Spinal cord (tissue), 10 donors: ENCODE data around the gene HDAC9. TPM values are rescaled to one million over a fixed set of nuclear protein-coding genes. Genes with fewer than 3 reads are reported as not detected.
A peak's percentile ranks its signal among the peaks of the same experiment; 100 is the strongest.

Experiments used
- DNase-seq, 6 donors: peaks; one replicate each; pipeline versions ENCODE4 v3.0.0 to v3.0.0-alpha.2; 2013 to 2015; ENCODE audit warnings: low spot score in 6 of 6, low read depth in 4 of 6
- H3K27ac ChIP-seq: one replicate; pipeline ENCODE4 v1.5.1; 2013; ENCODE audit warnings: low read depth, low read length, control low read depth
- H3K27me3 ChIP-seq: one replicate; pipeline ENCODE4 v1.6.1; 2013; ENCODE audit warnings: low read length; ENCODE audit not compliant: control insufficient read depth, insufficient read depth
- H3K36me3 ChIP-seq: one replicate; pipeline ENCODE4 v1.6.1; 2013; ENCODE audit warnings: low read length; ENCODE audit not compliant: control insufficient read depth, insufficient read depth
- H3K4me1 ChIP-seq: one replicate; pipeline ENCODE4 v1.6.1; 2013; ENCODE audit warnings: low read length; ENCODE audit not compliant: control insufficient read depth, insufficient read depth
- H3K4me3 ChIP-seq: one replicate; pipeline ENCODE4 v1.5.1; 2013; ENCODE audit warnings: low read depth, low read length, control low read depth
- H3K9me3 ChIP-seq: one replicate; pipeline ENCODE4 v1.6.1; 2013; ENCODE audit warnings: low read length; ENCODE audit not compliant: control insufficient read depth, insufficient read depth
- WGBS: methylation state at CpG from one replicate; pipeline ENCODE4 v1.1.5; 2013; ENCODE audit warnings: missing lambda C conversion rate; ENCODE audit not compliant: insufficient coverage; 5-methylcytosine and 5-hydroxymethylcytosine counted together
- polyA plus RNA-seq, 2 donors: library from polyadenylated mRNA; unstranded; fragments of 120-200 nt; gene quantifications; one replicate each; pipeline ENCODE4 v1.2.1, GENCODE V29; 2013; ENCODE audit not compliant: insufficient read length in 2 of 2
- total RNA-seq, 2 donors: library from RNA; depleted of rRNA in 1 of 2; stranded (reverse); fragments of 120-200 nt in 1 of 2; fragments of >200 nt in 1 of 2; gene quantifications; one replicate each; pipeline versions ENCODE4 v1.2.3 to v1.2.4, GENCODE V29; 2013 to 2014
- donor health status: healthy.

Gene HDAC9
- total and polyA plus RNA-seq, 4 donors = 21.4 to 58.5 (median 29.3) TPM

DNA sequence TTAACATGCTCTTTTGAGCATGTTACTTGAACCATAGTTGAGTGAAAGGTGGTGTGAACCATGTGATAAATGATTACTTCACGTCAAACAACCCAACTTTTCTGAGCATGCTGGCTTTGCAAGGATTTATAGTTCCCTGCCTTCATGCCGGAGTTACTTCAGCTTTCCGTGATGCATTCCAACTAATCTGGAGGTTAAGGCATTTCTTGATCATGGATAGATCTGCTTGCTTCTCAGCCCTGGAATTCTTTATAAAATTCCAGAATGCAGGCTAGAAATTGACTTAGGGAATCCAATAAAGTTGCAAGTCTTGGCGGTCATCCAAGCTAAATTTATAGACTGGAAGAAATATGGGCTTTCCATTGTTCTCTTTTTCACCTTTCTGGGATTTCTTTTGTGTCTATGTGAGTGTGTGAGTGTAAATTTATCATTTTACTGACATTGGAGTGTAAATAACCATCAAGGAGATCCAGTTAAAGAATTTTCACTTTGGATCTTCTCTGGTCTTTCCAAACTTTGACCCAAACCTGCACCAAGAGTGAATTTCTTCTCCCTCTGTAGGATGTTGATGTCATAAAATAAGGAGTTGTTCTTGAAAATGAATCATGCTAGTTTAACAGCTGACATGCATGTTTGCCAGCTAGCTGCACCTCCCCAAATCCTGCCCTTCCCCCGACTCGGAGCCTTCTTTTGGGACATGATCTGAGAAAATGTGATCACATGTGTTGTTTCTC, 332.9 kb downstream of the HDAC9 start:
- Histone ChIP-seq H3K36me3 (no peaks in the 10 kb centered on the region), H3K27ac (no peak overlapping the region), H3K9me3 (no peaks in the 10 kb centered on the region), H3K4me1 (no peaks in the 10 kb centered on the region), H3K27me3 (no peaks in the 10 kb centered on the region), H3K4me3 (no peak overlapping the region)
- 59% methylated on average over 3 of the region's 6 CpGs for WGBS
- no peak for DNase-seq

DNA sequence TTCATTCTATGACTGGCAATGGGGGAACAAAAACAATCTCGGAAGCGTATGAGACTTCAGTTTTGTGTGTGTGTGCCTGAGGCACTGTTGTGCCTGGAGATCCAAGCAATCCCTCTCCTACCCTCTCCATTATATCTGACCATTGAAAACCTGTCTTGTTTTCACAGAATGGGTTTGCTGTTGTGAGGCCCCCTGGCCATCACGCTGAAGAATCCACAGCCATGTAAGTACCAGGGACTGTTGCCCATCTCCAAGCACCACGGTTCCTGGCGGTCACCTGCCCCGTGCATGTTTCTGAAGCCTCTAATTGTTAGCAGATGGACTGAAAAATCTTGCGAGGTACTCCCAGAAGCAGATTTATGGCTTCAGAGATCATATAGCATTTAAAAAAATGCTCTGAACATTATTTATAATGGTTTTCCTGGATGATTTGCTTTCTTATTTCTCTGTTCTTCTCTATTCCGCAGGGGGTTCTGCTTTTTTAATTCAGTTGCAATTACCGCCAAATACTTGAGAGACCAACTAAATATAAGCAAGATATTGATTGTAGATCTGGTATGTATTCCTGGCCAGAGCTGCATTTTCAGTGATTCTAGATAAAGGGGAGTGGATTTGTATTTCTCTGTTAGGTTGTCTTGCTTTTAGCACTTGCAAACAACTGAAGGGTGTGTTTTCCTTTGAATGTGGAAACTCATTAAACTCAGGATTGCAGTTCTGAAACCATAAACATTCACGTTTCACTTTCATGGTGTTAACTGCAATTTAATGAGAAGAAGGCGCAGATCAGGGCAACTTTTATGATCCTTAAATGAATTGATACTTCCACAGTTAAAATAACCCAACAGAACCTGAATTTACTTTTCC, 333.7 kb downstream of the HDAC9 start:
- 56% methylated on average over 4 of the region's 11 CpGs for WGBS
- Histone ChIP-seq H3K9me3 (no peaks in the 10 kb centered on the region), H3K36me3 (no peaks in the 10 kb centered on the region), H3K4me3 (no peak overlapping the region), H3K27ac (no peak overlapping the region), H3K4me1 (no peaks in the 10 kb centered on the region), H3K27me3 (no peaks in the 10 kb centered on the region)
- peak in 1 of 6 donors; percentile 60 for DNase-seq

DNA sequence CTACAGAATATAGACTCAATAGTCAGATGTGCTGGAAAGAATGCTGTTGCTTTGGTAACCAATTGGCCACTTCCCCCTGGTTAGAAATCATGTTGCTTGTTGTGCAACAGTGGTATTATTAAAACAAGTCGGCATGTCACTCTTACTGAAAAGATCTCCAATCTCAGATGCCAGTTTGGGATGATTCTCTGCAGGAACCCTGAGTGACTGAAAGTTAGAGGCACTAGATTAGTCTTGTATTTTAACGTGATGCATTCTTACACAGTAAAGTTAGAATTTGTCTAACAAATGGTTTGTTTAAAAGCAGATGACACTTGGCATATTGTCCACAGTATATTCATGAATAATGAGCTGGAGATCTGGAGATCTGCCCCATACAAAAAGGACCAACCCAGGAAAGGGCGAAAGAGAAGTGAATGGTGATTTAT, 334.3 kb downstream of the HDAC9 start:
- no peaks in the 10 kb centered on the region for H3K36me3 ChIP-seq
- H3K9me3 ChIP-seq = no peaks in the 10 kb centered on the region
- DNase-seq = peak in 1 of 6 donors; percentile 9
- H3K27me3 ChIP-seq = no peaks in the 10 kb centered on the region
- no peak overlapping the region for H3K27ac ChIP-seq
- 60% methylated on average over 1 of the region's 3 CpGs for WGBS
- no peak overlapping the region for H3K4me3 ChIP-seq
- no peaks in the 10 kb centered on the region for H3K4me1 ChIP-seq

DNA sequence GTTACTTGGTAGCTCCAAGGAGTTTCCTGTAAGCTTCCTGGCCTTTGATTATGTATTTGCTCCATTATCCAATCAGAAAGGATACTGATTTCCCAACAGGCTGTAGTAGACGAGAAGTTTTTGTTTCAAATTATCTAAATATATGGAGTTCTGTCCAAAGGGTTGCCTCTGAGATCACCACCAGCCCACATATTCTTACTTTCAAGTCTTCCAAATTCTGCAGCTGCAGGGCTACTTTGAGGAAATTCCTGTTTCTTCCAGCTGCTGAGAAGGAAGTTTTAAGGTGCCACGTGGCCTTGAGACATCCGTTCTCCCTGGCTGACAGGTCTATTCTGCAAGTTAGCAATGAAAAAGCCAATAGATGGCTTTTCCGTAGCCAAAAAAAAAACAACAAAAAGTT, 335.9 kb downstream of the HDAC9 start:
- WGBS = 80% methylated on average over 1 of the region's 4 CpGs
- Histone ChIP-seq H3K4me1 (no peaks in the 10 kb centered on the region), H3K27me3 (no peaks in the 10 kb centered on the region), H3K27ac (no peak overlapping the region), H3K36me3 (no peaks in the 10 kb centered on the region), H3K9me3 (no peaks in the 10 kb centered on the region), H3K4me3 (no peak overlapping the region)
- DNase-seq = no peak

DNA sequence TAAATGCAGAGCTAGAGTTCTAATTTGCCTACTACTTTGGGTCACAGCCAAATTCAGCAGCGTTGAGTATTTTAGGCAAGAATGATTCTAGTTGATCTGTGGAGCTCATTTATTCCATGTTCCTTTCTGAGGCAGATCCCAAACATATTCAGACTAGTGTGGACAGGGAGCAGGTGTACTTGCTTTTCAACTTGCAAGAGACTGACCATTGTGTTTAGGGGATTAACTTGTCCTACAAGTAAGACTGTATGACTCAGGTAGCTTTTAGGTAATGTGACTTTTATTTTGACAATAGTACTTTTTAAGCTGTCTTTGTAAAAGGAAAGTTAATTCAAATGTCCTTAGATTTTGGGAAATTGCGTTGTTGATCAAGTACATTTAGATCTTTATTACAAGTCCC, 336.4 kb downstream of the HDAC9 start:
- no peaks in the 10 kb centered on the region for H3K27me3 ChIP-seq
- no peaks in the 10 kb centered on the region for H3K9me3 ChIP-seq
- no peak for DNase-seq
- H3K4me1 ChIP-seq = no peaks in the 10 kb centered on the region
- WGBS = 64% methylated on average over 1 of the region's 2 CpGs
- H3K36me3 ChIP-seq = no peaks in the 10 kb centered on the region
- H3K27ac ChIP-seq = no peak overlapping the region
- no peak overlapping the region for H3K4me3 ChIP-seq

DNA sequence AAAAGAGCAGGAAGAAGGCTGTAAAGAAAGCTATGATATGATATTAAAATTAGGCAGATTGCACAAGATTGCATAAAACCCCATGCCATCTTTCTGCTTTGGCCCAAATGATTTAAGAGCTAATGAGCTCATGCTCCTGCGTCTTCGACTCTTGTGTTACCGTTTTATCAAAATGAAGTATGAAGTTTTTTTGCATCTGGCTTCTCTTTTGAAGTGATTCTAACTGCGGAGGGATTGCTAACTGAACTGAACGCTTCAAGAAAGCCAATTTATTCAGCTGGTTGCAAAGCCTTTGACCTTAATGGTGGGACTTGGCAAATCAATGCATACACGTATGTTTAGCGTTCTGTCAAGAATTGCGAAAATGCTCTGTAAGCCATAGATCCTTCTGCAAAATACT, 339.0 kb downstream of the HDAC9 start:
- Histone ChIP-seq H3K9me3 (no peaks in the 10 kb centered on the region), H3K27ac (peak overlapping the region; percentile 5), H3K4me3 (no peak overlapping the region), H3K4me1 (no peaks in the 10 kb centered on the region), H3K36me3 (no peaks in the 10 kb centered on the region), H3K27me3 (no peaks in the 10 kb centered on the region)
- WGBS = 54% methylated on average over 2 of the region's 8 CpGs
- DNase-seq = peak in 1 of 6 donors; percentile 26

DNA sequence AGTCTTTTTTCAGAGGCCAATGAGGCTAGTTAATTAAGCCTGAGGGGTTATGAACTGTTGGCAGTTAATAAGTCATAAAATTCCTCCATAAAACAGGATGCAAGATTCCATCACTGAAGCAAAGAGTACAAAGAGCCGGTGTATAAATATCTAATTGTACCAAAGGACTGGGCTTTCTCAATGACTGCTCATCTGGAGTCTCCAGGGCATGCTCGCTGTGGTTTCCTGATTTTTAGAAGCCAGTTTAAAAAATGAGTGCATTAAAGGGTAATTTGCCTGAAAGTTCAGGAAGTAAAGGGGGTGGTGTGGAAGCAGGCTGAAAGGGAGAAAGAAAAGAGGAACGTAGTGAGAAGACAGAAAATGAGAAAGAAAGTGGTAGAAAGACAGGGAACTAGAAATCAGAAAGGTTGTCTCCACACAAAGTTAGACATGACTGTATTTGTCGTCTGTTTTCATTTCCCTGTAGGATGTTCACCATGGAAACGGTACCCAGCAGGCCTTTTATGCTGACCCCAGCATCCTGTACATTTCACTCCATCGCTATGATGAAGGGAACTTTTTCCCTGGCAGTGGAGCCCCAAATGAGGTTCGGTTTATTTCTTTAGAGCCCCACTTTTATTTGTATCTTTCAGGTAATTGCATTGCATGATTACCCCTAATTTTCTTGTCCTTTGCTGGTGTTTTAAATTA, 339.6 kb downstream of the HDAC9 start:
- H3K36me3 ChIP-seq = no peaks in the 10 kb centered on the region
- 56% methylated on average over 3 of the region's 7 CpGs for WGBS
- no peaks in the 10 kb centered on the region for H3K27me3 ChIP-seq
- no peaks in the 10 kb centered on the region for H3K4me1 ChIP-seq
- H3K9me3 ChIP-seq = no peaks in the 10 kb centered on the region
- peak in 1 of 6 donors; percentile 30 for DNase-seq
- H3K4me3 ChIP-seq = no peak overlapping the region
- H3K27ac ChIP-seq = peak overlapping the region; percentile 5

DNA sequence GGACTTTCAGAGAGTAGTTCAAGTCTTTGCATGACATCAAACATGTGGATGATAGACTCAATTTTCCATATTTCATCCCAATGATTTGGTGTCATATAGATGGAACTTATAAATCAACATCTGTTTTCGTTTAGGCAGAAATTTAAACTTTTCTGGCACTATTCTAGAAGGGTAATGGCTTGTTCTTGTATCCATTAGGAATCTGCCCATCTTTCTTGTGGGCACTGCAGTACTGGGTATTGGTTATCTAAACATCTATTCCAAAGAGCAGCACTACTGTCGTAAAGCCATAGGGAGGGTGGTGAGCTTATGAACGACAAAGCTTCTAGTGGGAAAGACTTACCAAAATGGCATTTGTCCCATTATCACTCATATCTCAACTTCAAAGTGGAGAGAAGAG, 348.4 kb downstream of the HDAC9 start:
- no peak for DNase-seq
- Histone ChIP-seq H3K4me1 (no peaks in the 10 kb centered on the region), H3K36me3 (no peaks in the 10 kb centered on the region), H3K4me3 (no peak overlapping the region), H3K27me3 (no peaks in the 10 kb centered on the region), H3K27ac (no peak overlapping the region), H3K9me3 (no peaks in the 10 kb centered on the region)
- WGBS = no CpG with 5 or more reads among the region's 3 CpGs

DNA sequence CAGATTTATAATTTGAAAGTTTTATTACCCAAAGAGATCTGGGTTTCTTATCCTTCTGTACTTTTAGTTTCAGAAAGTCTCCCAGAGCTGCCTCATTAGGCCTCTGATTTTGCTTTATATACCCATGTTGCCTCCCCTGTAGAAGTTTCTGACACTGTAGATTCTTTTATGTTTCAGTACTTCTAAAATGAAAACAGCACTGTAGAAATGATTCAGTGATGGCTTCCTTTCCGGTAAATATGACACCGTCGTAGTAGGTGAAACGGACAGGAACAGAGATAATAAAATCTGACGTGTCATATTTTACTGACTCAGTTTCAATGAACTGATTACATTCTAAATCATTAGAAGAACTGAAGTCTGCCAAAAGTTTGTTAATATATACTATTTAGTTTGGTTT, 349.2 kb downstream of the HDAC9 start:
- no CpG with 5 or more reads among the region's 5 CpGs for WGBS
- Histone ChIP-seq H3K27me3 (no peaks in the 10 kb centered on the region), H3K4me3 (no peak overlapping the region), H3K27ac (no peak overlapping the region), H3K9me3 (no peaks in the 10 kb centered on the region), H3K36me3 (no peaks in the 10 kb centered on the region), H3K4me1 (no peaks in the 10 kb centered on the region)
- DNase-seq = no peak
